GM12891 (cell line): ENCODE data around the gene SIM1.

Source experiments
- POLR2AphosphoS5 ChIP-seq: IDR thresholded peaks from 2 replicates; pipeline ENCODE4 v1.6.1; 2011; ENCODE audit warnings: low read depth, low read length, control low read depth
- SPI1 ChIP-seq: IDR thresholded peaks from 2 replicates; pipeline ENCODE4 v1.6.1; 2011; ENCODE audit warnings: low read depth, low read length, control low read depth
- TAF1 ChIP-seq: IDR thresholded peaks from 2 replicates; pipeline ENCODE4 v1.6.1; 2011; ENCODE audit warnings: low read depth, low read length, control low read depth

- TF ChIP-seq SPI1 (no peak), TAF1 (no peak), POLR2AphosphoS5 (no peak)
These were observed 51.8 kb downstream of the SIM1 start for GRCh38 chr6:100412872-100413271.
